GM21576 (cell line): ENCODE data around the gene FHOD1.

ENCODE experiments used
- ATAC-seq: cut with Tn5 transposase; IDR thresholded peaks from one replicate; pipeline ENCODE4 v1.9.1; 2021; ENCODE audit warnings: mild to moderate bottlenecking, moderate library complexity; ENCODE audit not compliant: unreplicated experiment

FHOD1 gene

DNA sequence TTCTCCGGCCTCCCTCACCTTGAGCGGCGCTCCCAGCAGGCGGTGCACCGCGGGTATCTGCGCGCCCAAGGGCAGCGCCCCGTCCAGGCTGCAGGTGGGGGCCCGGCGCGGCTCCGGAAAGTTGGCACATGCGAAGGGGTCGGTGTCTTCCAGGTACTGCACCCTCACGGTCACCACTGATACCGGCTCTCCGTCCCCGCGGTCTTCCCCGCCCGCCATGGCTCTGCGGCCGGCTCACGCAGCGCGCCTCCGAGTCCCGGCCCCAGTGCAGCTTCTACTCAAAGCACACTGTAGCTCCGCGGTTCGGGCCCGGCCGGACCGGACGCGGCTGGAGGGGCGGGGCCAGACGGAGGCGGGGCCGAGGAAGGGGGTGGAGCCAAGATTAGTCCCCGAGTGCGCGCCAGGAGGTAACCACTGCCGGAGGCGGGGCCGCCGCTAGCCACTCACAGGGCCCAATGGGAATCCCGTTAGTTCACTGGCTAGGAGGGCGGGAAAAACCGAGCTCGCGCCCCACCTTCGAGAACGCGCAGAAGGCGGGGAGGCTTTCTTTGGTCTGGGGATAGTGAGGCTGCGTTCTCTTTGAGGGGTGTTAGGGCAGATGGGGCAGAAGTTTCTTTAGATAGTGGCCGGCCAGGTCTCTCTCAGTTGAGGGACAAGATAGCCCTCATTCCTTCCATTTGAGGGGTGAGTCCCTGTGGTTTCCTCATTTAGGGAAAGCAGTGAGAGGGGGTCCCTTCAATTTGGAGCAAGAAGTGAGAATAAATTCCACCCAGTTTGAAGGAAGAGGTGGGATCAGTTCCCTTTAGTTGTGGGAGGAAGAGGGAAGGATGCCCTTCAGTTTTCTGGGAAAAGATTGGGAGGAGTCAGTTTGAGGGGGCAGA, at the start of gene FHOD1:
TSS of gene FHOD1 (minus strand) at position 290 of the 881 bp plus-strand sequence. CDS start at position 219, 71 bp downstream.
- ATAC-seq, result peak; percentile 34

DNA sequence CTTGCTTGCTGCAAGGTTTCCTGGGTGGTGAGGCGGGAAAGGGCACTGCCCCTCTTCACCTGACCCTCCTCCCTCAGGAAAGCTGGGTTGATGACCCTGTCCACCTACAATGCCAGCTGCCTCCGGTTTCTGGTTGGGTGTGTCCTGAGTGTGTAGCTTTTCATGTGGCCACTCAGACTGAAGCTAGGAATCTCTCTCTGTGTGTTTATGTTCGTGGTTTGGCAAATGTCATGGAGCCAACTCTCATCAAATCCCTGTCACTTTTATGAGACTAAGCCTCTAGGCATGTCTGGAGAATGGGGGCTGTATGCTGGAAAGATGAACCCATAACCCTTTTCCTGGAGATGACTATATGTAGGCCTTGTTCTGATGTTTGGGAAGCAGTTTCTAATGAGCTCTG, 49.1 kb upstream of the FHOD1 start:
- no peak for ATAC-seq

DNA sequence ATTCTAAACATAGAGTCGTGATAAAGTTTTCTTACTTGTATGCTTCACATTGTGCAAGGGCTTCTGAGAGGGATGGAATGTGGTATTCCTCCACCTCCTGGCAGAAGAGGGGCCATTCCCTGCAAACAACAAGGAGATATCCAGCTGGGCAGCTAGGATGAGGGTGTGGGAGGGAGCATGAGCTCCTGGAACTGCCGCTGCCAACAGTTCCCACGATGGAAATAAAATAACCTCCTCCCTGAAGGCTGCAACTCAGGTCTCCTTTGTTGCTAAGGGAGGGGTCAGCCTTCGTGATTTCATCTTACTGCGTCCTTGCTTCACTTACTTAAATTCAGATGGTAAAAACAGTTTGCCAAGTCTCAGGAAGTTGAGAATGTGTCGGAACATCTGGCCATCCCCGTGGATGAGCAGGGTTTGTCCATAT, 47.7 kb upstream of the FHOD1 start:
- no peak for ATAC-seq

DNA sequence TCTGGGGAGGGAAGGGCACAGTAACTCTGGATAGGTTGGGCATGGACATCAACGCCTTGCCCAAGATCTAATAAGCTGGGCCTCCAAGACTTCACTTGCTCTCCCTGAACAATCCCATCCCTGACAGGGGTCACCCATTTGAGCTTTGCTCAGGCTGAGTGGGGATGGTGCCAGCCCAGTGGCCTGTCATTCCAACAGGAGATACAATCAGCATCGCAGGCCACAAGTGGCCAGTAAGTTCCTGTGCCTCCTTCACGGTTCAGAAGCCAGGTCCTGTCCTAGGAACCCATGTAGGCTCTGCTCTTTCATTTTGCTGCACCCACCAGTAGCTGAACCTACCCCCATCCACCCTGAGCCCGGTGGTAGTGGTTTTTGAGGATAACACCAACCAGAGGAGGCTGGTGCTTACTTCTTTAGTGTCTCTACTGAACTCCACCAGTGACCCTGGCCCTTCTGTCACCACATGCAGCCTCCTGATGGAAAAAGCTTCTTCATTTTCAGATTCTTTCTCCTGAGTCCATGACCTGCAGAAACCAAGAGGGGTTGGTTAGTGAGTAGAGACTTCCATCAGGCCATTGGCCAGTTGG, 47.0 kb upstream of the FHOD1 start:
- no peak for ATAC-seq

DNA sequence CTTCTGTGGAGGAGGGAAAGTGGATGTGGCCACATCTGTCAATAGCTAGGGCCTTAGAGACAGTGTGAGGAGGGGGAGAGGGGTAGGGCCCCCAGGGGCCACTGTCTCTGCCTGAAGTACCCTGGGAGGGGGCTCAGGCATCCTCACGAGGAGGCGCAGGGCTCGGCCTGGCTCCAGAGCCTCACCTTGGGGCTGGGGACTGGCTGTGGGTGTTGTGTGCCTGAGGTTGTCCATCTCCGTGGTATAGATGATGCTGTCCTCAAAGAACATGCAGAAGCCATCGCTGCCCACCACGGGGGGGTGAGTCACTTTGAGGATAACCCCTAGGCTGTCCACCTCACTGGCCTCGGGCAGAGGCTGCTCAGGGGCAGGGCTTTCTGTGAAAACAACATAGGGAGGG, 44.2 kb upstream of the FHOD1 start:
- no peak for ATAC-seq

DNA sequence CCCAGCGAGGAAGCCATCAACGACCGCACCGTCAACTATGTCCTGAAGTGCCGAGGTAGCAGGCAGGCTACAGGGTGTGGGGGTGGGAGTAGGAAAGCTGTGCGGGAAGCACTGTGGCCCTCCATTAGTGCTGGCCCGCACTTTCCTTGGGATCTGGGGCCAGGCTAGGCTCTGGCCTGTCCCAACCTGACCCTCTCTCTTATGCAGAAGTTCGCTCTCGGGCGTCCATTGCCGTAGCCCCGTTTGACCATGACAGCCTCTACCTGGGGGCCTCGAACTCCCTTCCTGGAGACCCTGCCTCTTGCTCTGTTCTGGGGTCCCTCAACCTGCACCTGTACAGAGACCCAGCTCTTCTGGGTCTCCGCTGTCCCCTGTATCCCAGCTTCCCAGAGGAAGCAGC, 40.7 kb upstream of the FHOD1 start:
- ATAC-seq, result no peak

DNA sequence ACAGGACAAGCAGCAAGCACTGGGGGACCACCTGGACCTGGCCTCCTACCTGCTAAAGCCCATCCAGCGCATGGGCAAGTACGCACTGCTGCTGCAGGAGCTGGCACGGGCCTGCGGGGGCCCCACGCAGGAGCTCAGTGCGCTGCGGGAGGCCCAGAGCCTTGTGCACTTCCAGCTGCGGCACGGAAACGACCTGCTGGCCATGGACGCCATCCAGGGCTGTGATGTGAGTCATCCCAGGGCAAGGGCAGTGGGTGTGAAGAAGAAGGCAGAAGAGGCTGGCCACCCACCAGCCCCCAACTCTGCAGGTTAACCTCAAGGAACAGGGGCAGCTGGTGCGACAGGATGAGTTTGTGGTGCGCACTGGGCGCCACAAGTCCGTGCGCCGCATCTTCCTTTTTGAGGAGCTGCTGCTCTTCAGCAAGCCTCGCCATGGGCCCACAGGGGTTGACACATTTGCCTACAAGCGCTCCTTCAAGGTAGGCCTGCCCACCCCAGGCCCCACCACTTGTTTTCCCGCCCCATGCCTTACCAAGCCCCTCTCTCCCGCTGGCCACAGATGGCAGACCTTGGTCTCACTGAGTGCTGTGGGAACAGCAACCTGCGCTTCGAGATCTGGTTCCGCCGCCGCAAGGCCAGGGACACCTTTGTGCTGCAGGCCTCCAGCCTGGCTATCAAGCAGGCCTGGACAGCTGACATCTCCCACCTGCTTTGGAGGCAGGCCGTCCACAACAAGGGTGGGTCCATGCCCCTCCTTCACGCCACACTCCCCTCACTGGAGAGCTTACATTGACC, 39.4 kb upstream of the FHOD1 start:
- ATAC-seq, result no peak

DNA sequence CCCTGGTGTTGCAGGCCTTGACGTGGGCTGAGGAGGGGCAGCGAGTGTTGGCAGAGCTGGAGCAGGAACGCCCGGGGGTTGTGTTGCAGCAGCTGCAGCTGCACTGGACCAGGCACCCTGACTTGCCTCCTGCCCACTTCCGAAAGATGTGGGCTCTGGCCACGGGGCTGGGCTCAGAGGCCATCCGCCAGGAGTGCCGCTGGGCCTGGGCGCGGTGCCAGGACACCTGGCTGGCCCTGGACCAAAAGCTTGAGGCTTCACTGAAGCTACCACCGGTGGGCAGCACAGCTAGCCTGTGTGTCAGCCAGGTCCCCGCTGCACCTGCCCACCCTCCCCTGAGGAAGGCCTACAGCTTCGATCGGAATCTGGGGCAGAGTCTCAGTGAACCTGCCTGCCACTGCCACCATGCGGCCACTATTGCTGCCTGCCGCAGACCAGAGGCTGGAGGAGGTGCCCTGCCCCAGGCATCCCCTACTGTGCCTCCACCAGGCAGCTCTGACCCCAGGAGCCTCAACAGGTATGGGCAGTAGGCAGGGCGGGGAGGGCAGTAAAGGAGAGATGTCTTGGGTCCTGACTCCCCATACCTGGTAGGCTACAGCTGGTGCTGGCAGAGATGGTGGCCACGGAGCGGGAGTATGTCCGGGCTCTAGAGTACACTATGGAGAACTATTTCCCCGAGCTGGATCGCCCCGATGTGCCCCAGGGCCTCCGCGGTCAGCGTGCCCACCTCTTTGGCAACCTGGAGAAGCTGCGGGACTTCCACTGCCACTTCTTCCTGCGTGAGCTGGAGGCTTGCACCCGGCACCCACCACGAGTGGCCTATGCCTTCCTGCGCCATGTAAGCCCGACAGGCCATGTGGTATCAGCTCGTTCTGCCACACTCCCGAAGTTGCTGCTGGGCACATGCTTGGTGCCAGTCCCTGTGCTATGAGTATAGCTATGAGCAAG, 37.7 kb upstream of the FHOD1 start:
- ATAC-seq, result no peak

DNA sequence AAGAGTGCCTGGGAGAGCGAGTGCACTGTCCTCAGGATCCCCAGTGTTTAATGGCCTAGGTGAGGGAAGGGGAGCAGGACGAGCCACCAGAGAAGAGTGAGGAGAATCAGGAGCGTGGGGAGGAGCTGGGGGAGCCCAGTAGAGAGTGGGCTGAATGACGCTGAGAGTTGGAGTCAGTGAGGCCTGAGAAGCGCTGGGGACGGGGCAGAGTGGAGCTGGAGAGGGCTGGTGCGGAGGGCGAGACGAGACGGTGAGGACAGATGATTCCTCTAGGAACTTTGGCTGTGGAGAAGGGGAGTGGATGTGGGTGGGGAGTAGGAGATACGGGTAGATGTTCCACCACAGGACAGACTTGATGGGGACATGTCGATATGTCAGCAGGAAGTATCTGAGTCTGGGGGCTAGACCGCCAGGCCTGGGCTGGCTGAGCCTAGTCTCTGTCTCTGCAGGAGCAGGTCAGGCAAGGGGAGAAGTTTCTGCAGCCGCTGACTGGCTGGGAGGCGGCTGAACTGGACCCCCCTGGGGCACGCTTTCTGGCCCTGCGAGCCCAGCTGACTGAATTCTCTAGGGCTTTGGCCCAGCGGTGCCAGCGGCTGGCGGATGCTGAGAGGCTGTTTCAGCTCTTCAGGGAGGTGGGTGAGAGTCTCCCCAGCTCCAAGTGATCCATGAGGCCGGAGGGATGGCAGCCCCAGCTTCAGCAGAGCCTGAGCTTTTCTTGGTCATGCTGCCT, 36.7 kb upstream of the FHOD1 start:
- no peak for ATAC-seq

DNA sequence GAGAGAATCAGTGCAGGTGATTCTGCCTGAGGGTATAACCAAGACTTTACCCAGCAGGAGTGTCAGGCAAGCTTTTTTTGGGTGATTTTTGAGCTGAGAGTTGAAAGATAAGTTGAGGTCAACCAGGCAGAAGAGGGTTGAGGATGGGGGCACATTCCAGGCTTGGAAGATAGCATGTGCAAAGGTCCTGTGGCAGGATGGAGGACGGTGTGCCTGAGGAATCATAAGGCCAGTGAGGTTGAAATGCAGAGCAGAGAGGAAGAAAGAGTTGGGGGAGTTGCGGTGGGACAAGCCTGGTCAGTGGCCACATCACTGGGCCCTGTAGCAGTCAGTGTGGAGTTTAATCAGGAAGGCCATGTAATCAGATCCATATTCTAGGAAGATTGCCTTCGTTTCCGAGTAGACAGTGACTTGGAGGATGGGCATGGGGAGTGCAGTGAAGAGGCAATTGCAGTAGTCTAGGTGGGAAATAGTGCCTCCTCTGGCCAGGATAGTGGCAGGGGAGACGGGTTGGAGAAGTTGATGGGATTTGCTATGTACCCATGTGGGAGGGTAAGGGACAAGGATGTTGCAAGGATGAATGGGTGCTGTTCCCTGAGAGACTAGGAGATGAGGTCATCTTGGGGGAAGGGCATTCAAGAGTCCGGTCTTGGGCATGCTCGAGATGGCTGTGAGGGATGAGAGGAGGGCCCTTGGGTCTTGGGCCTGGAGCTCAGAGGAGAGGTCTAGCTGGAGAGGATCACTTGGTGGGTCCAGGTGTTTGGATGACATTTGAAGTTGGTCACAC, 36.0 kb upstream of the FHOD1 start:
- no peak for ATAC-seq

DNA sequence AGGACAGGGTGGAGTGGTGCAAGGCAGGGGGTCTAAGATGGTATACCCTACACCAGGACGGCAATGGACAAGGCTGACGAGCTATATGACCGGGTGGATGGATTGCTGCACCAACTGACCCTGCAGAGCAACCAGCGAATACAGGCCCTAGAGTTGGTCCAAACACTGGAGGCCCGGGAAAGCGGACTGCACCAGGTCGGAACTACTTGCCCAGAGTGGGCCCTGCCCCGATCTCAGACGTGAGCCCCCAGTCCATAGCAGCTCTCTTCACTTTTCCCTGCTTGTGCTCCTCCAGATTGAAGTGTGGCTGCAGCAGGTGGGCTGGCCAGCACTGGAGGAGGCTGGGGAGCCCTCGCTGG, 35.1 kb upstream of the FHOD1 start:
- ATAC-seq, result no peak

DNA sequence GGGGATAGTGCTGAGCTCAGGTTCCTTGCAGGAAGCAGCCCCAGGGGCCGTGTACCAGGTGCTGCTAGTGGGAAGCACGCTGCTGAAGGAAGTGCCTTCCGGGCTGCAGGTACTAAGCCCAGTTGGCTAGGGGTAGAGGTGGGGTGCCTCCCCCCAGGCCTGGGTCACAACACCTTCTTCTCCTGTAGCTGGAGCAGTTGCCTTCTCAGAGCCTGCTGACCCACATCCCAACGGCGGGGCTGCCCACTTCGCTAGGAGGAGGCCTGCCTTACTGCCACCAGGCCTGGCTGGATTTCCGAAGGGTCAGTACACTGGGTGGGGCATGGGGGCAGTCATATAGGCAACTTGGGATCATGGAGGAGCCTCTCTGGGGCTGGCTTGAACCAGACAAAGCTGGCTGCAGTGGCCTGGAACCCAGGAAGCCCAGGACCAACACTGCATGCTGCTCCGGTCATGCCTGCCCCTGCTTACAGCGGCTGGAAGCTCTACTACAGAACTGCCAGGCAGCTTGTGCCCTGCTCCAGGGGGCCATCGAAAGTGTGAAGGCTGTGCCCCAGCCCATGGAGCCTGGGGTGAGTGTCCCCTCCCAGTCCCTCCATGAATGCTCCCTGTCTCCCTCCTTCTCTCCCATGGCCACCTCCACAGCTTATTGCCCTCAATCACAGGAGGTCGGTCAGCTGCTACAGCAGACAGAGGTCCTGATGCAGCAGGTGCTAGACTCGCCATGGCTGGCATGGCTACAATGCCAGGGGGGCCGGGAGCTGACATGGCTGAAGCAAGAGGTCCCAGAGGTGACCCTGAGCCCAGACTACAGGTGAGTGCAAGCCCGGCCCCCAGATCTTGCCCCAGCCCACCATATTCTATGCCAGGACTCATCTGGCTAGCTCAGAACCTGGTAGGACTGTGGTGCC, 34.5 kb upstream of the FHOD1 start:
- no peak for ATAC-seq

DNA sequence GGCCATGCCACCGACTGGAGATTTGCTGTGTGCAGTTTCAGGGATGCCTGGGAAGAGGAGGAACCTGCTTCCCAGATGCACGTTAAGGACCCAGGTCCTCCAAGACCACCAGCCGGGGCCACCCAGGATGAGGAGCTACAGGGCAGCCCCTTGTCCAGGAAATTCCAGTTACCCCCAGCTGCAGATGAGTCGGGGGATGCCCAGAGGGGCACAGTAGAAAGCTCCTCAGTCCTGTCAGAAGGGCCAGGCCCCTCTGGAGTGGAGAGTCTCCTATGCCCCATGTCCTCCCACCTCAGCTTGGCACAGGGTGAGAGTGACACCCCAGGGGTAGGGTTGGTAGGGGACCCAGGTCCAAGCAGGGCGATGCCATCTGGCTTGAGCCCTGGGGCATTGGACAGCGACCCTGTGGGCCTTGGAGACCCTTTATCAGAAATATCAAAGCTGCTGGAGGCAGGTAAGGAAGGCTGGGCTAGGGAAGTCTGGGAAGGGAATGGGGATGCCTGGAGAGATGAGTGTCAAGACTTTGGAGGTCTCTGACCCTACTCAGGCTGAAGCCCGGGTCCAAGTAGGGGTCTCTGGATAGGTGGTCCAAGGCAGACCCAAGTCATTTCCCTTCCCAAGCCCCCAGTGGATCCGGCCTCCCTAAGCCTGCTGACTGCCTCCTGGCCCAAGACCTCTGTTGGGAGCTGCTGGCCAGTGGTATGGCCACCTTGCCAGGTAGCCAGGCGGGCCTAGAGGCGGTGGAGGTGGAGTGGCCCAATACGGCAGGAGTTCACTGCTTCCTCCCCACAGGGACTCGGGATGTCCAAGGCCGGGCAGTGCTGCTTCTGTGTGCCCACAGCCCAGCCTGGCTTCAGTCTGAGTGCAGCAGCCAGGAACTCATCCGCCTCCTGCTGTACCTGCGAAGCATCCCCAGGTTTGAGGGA, 33.1 kb upstream of the FHOD1 start:
- ATAC-seq, result no peak

DNA sequence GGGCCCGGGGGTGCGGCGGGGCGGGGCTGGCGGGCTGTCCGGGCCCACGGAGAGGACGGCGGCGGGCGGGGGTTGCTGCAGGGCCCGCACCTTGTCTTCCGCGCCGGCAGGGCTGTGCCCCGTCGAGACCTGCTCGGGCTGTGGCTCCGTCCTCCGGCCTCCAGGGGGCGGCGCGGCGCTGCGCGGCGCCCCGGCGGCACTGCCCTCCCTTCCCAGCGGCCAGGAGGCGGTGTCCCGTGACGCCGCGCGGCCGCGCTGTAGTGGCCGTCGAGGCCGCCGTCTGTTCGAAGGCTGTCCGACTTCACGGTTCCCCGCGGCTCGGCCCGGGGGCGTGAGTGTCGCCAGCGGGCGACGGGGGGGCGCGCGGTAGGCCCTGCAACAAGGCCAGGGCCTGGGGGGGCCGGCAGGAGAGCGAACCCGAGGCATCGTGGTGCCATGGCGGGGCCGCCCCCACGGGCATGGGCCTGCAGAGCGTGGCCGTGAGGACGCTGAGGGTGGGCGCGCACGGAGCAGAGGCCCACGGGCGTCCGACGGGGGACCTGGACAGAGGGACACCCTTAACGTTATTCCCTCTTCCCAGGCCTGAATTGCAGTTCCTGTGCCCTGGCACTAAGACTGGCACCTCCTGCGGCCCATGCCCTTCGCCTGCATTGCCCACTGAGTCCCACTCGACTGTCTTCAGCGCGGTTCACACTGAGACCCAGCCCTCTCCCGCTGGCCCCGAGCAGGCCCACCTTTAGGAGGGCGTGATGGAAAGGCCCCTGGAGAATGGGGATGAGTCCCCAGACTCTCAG, 32.2 kb upstream of the FHOD1 start, which contains the start of gene PLEKHG4:
TSS of gene PLEKHG4 (plus strand) at position 237 of the 794 bp plus-strand sequence. CDS start at position 750, 513 bp downstream.
- peak; percentile 71 for ATAC-seq

DNA sequence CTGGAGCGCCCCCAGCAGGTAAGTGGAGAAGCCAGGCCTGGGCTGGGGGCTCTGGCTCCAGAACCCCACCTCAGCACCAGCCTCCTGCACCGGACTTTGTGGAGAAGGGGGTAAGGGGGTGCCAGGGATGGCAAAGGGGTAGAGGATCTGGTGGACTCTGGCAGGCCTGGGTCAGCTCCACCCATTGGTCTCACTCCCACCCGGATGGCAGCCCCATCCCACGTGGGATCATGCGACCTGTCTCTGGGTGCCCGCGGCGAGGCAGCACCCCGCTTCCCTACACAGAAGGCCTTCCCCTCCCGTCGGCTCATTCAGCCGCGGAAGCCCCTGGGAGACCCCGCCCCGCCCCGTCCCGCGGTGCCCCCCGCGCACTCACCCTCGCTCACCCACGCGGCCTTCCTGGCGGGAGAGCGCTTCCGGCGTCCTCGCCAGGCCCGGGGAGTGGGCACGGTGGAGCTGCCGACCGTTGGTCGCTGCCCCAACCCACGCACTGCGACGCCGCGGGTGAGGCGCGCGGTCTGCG, 31.6 kb upstream of the FHOD1 start:
- ATAC-seq, result peak; percentile 49
